Suprapubic skin (tissue), 3 donors: ENCODE data around the gene MPPE1.

Experiments
- EP300 ChIP-seq: sonication (generic); formaldehyde crosslinking; IDR thresholded peaks from one replicate; pipeline ENCODE4 v1.6.1; 2017; ENCODE audit warnings: antibody characterized with exemption
- POLR2A ChIP-seq, 2 donors: fragments of 450-650 bp; IDR thresholded peaks; one replicate each; pipeline ENCODE4 v1.6.1; 2017; ENCODE audit warnings: antibody characterized with exemption in 2 of 2, mild to moderate bottlenecking in 2 of 2, moderate library complexity in 2 of 2
- TF ChIP-seq, protein P1 (sequence below), 2 donors: fragments of 200-600 bp in 1 of 2; fragments of 450-650 bp in 1 of 2; sonication (generic) in 1 of 2; IDR thresholded peaks; one replicate each; pipeline ENCODE4 v1.5.1; 2016 to 2019; ENCODE audit warnings: antibody characterized with exemption in 2 of 2, mild to moderate bottlenecking in 1 of 2, moderate library complexity in 1 of 2

DNA sequence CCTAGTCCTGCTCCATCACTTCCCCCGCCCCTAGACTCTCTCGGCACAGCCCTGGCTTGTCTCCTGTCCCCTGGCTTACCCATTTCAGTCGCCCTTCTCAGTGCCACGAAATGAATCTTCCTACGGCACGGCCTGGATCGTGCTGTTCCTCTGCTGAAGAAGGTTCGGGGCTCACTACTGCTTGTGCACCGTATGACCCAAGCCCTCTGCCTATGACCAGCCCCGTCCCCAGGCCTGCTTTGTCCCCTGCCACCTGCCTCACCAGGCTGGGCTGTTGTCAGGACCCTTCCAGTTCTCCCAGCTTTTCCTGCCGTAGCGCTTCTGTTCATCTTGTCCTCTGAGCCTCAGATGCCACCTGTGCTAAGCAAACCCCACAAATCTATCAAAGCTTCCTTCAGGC is 43.0 kb downstream of the MPPE1 start:
- TF ChIP-seq, protein P1, sequence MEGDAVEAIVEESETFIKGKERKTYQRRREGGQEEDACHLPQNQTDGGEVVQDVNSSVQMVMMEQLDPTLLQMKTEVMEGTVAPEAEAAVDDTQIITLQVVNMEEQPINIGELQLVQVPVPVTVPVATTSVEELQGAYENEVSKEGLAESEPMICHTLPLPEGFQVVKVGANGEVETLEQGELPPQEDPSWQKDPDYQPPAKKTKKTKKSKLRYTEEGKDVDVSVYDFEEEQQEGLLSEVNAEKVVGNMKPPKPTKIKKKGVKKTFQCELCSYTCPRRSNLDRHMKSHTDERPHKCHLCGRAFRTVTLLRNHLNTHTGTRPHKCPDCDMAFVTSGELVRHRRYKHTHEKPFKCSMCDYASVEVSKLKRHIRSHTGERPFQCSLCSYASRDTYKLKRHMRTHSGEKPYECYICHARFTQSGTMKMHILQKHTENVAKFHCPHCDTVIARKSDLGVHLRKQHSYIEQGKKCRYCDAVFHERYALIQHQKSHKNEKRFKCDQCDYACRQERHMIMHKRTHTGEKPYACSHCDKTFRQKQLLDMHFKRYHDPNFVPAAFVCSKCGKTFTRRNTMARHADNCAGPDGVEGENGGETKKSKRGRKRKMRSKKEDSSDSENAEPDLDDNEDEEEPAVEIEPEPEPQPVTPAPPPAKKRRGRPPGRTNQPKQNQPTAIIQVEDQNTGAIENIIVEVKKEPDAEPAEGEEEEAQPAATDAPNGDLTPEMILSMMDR (IDR thresholded peaks at IDR 0.05): no peak
- TF ChIP-seq POLR2A (IDR thresholded peaks at IDR 0.05): no peak
- no peak for TF ChIP-seq EP300
